C4-2B (cell line): ENCODE measurements around the gene NEURL3.

Source experiments
- CTCF ChIP-seq: fragments of 450-650 bp; conservative IDR thresholded peaks from 2 replicates; pipeline ENCODE4 v1.5.1; 2017; ENCODE audit warnings: mild to moderate bottlenecking
- ZFX ChIP-seq: fragments of 450-650 bp; IDR thresholded peaks from 2 replicates; pipeline ENCODE4 v1.6.1; 2017

GRCh38 chr2:96506016-96506906, 1.1 kb upstream of the NEURL3 start:
- TF ChIP-seq CTCF = no peak
- no peak for TF ChIP-seq ZFX
